OCI-LY1 (cell line): ENCODE measurements around the gene EYS.

Experiments
- H2AFZ ChIP-seq: fragments of 200-600 bp; sonication (generic), shearing (Covaris generic); 2 replicates; pipeline ENCODE4 v1.6.0; 2014; ENCODE audit warnings: antibody characterized with exemption, mild to moderate bottlenecking, low read length
- H3F3A ChIP-seq: fragments of 200-600 bp; sonication (generic), shearing (Covaris generic); 2 replicates; pipeline ENCODE4 v1.6.0; 2014; ENCODE audit warnings: mild to moderate bottlenecking, antibody characterized with exemption, low read length, moderate library complexity; ENCODE audit not compliant: insufficient read depth
- H3K27ac ChIP-seq: fragments of 200-600 bp; sonication (generic); 2 replicates; pipeline ENCODE4 v1.5.1; 2014; ENCODE audit warnings: low read length, mixed run types, mild to moderate bottlenecking, low read depth; ENCODE audit not compliant: poor library complexity, severe bottlenecking
- H3K27me3 ChIP-seq: fragments of 200-600 bp; sonication (generic); 2 replicates; pipeline ENCODE4 v1.6.0; 2014; ENCODE audit warnings: antibody characterized with exemption, mild to moderate bottlenecking, low read length, moderate library complexity; ENCODE audit not compliant: insufficient read depth
- H3K36me3 ChIP-seq: fragments of 200-600 bp; sonication (generic); 2 replicates; pipeline ENCODE4 v1.6.1; 2014; ENCODE audit warnings: mild to moderate bottlenecking, antibody characterized with exemption, low read length, moderate library complexity, mixed read lengths; ENCODE audit not compliant: insufficient read depth
- H3K4me1 ChIP-seq: fragments of 200-600 bp; sonication (generic); 2 replicates; pipeline ENCODE4 v1.5.1; 2014; ENCODE audit warnings: mild to moderate bottlenecking, low read length, moderate library complexity; ENCODE audit not compliant: insufficient read depth, severe bottlenecking
- H3K4me2 ChIP-seq: fragments of 200-600 bp; sonication (generic), shearing (Covaris generic); 2 replicates; pipeline ENCODE4 v1.6.1; 2014; ENCODE audit warnings: low read length
- H3K4me3 ChIP-seq: fragments of 200-600 bp; sonication (generic); 2 replicates; pipeline ENCODE4 v1.5.1; 2014; ENCODE audit warnings: low read length, low read depth, mild to moderate bottlenecking, mixed read lengths; ENCODE audit not compliant: poor library complexity, severe bottlenecking
- H3K79me2 ChIP-seq: fragments of 200-600 bp; shearing (Covaris generic); 2 replicates; pipeline ENCODE4 v1.6.1; 2016; ENCODE audit warnings: mixed run types, low read length, mixed read lengths; ENCODE audit not compliant: insufficient read depth
- H3K9ac ChIP-seq: fragments of 200-600 bp; sonication (generic), shearing (Covaris generic); 2 replicates; pipeline ENCODE4 v1.6.1; 2014; ENCODE audit warnings: mild to moderate bottlenecking, low read length, mixed read lengths
- H3K9me2 ChIP-seq: fragments of 200-600 bp; sonication (generic), shearing (Covaris generic); 2 replicates; pipeline ENCODE4 v1.6.1; 2014; ENCODE audit warnings: low read depth, mild to moderate bottlenecking, low read length, mixed read lengths
- H3K9me3 ChIP-seq: fragments of 200-600 bp; shearing (Covaris generic); 2 replicates; pipeline ENCODE4 v1.6.1; 2014; ENCODE audit warnings: low read length, mixed read lengths
- H4K20me1 ChIP-seq: fragments of 200-600 bp; sonication (generic), shearing (Covaris generic); 2 replicates; pipeline ENCODE4 v1.6.0; 2016; ENCODE audit warnings: mild to moderate bottlenecking, low read length; ENCODE audit not compliant: insufficient read depth
- CTCF ChIP-seq: fragments of 200-600 bp; sonication (generic), shearing (Covaris generic); IDR thresholded peaks from 2 replicates; pipeline ENCODE4 v1.5.1; 2017; ENCODE audit warnings: mild to moderate bottlenecking, antibody characterized with exemption, low read length, moderate library complexity, mixed read lengths
- EZH2 ChIP-seq: fragments of 200-600 bp; sonication (generic), shearing (Covaris generic); IDR thresholded peaks from 2 replicates; pipeline ENCODE4 v1.8.0; 2017; ENCODE audit warnings: borderline replicate concordance, mixed run types, mild to moderate bottlenecking, antibody characterized with exemption, low read length, moderate library complexity, mixed read lengths

The EYS gene

GRCh38 chr6:65728879-65729479 is 22.0 kb upstream of the EYS start:
- no peaks in the 10 kb centered on the region for H3K27me3 ChIP-seq
- no peaks in the 10 kb centered on the region for H3K4me1 ChIP-seq
- H4K20me1 ChIP-seq, result no peaks in the 10 kb centered on the region
- no peak for TF ChIP-seq EZH2
- TF ChIP-seq CTCF, result no peak
- no peak overlapping the region for H3K4me3 ChIP-seq
- H3F3A ChIP-seq, result no peaks in the 10 kb centered on the region
- no peak overlapping the region for H2AFZ ChIP-seq
- no peaks in the 10 kb centered on the region for H3K79me2 ChIP-seq
- no peaks in the 10 kb centered on the region for H3K9me3 ChIP-seq
- no peak overlapping the region for H3K4me2 ChIP-seq
- no peak overlapping the region for H3K27ac ChIP-seq
- no peaks in the 10 kb centered on the region for H3K36me3 ChIP-seq
- H3K9me2 ChIP-seq, result no peaks in the 10 kb centered on the region
- no peak overlapping the region for H3K9ac ChIP-seq

GRCh38 chr6:65719101-65719500 is 12.1 kb upstream of the EYS start:
- Histone ChIP-seq H3K27me3 (no peaks in the 10 kb centered on the region), H3K4me3 (no peak overlapping the region), H3K9me3 (no peaks in the 10 kb centered on the region), H3K27ac (no peak overlapping the region), H3K4me1 (no peaks in the 10 kb centered on the region), H2AFZ (no peak overlapping the region), H3K36me3 (no peaks in the 10 kb centered on the region), H4K20me1 (no peaks in the 10 kb centered on the region), H3K9ac (no peak overlapping the region), H3K4me2 (no peak overlapping the region), H3K9me2 (no peaks in the 10 kb centered on the region), H3F3A (no peaks in the 10 kb centered on the region), H3K79me2 (no peaks in the 10 kb centered on the region)
- TF ChIP-seq CTCF, result no peak
- TF ChIP-seq EZH2, result no peak

GRCh38 chr6:65711531-65711930 is 4.5 kb upstream of the EYS start:
- no peak overlapping the region for H3K27ac ChIP-seq
- no peaks in the 10 kb centered on the region for H3K9me3 ChIP-seq
- H3K9ac ChIP-seq, result no peak overlapping the region
- H2AFZ ChIP-seq, result no peak overlapping the region
- H3K4me2 ChIP-seq, result no peak overlapping the region
- no peak overlapping the region for H3K4me3 ChIP-seq
- TF ChIP-seq CTCF (no peak), EZH2 (no peak)
- no peaks in the 10 kb centered on the region for H3K27me3 ChIP-seq
- no peaks in the 10 kb centered on the region for H3K79me2 ChIP-seq
- no peaks in the 10 kb centered on the region for H3K9me2 ChIP-seq
- H3K4me1 ChIP-seq, result no peaks in the 10 kb centered on the region
- H4K20me1 ChIP-seq, result no peaks in the 10 kb centered on the region
- H3K36me3 ChIP-seq, result no peaks in the 10 kb centered on the region
- no peaks in the 10 kb centered on the region for H3F3A ChIP-seq
